Heart left ventricle (tissue), 16 donors: ENCODE data around the gene RNF114. TPM values are rescaled to one million over a fixed set of nuclear protein-coding genes. Genes with fewer than 3 reads are reported as not detected.
A peak's percentile ranks its signal among the peaks of the same experiment; 100 is the strongest.

ENCODE experiments used
- ATAC-seq, 4 donors: fragments of 200-7000 bp; cut with Tn5 transposase; one replicate each; pipeline ENCODE4 v1.9.1; 2020 to 2022; ENCODE audit warnings: moderate library complexity in 4 of 4, mild to moderate bottlenecking in 3 of 4, moderate number of reproducible peaks in 1 of 4
- DNase-seq, 5 donors: peaks; one replicate each; pipeline ENCODE4 v3.0.0-alpha.2; 2020
- H3K27ac ChIP-seq, 12 donors: fragments of 200-600 bp; sonication (generic) in 4 of 12; one replicate each; pipeline versions ENCODE4 v1.5.0 to v1.8.0; 2016 to 2022; ENCODE audit warnings: mild to moderate bottlenecking in 2 of 12
- H3K27me3 ChIP-seq, 9 donors: fragments of 200-600 bp; sonication (generic) in 2 of 9; one replicate each; pipeline versions ENCODE4 v1.5.1 to v1.8.0; 2016 to 2022; ENCODE audit warnings: mild to moderate bottlenecking in 3 of 9
- H3K36me3 ChIP-seq, 9 donors: fragments of 200-600 bp; sonication (generic) in 2 of 9; one replicate each; pipeline versions ENCODE4 v1.5.0 to v1.8.0; 2018 to 2022; ENCODE audit warnings: mild to moderate bottlenecking in 2 of 9
- H3K4me1 ChIP-seq, 12 donors: fragments of 200-600 bp; sonication (generic) in 4 of 12; one replicate each; pipeline versions ENCODE4 v1.5.0 to v1.8.0; 2016 to 2022; ENCODE audit warnings: mild to moderate bottlenecking in 3 of 12
- H3K4me3 ChIP-seq, 12 donors: fragments of 200-600 bp; sonication (generic) in 4 of 12; one replicate each; pipeline versions ENCODE4 v1.5.0 to v1.8.0; 2017 to 2022; ENCODE audit warnings: mild to moderate bottlenecking in 9 of 12, moderate library complexity in 4 of 12
- H3K9me3 ChIP-seq, 12 donors: fragments of 200-600 bp; sonication (generic) in 4 of 12; one replicate each; pipeline versions ENCODE4 v1.5.0 to v1.8.0; 2016 to 2022; ENCODE audit warnings: mild to moderate bottlenecking in 1 of 12
- POLR2A ChIP-seq, 2 donors: fragments of 450-650 bp; IDR thresholded peaks; one replicate each; pipeline ENCODE4 v1.6.1; 2017; ENCODE audit warnings: antibody characterized with exemption in 2 of 2, mild to moderate bottlenecking in 2 of 2, moderate library complexity in 2 of 2
- WGBS, 4 donors: extraction: QIAGEN DNeasy Blood & Tissue Kit in 2 of 4; methylation state at CpG; one replicate each; pipeline versions ENCODE4 v1.1.5 to v1.1.7; 2013 to 2018; 5-methylcytosine and 5-hydroxymethylcytosine counted together
- intact Hi-C, 10 donors: fragments of 100-400 bp; cut with DNase I; formaldehyde crosslinking; loops; one replicate each; pipeline versions ENCODE4 v1.11.1 to v1.14.2; 2022
- polyA plus RNA-seq, 2 donors: library from polyadenylated mRNA; stranded (reverse); fragments of 200-250 nt; gene quantifications; one replicate each; pipeline ENCODE4 v1.2.3, GENCODE V29; 2013
- total RNA-seq, 9 donors: library from RNA; depleted of rRNA in 2 of 9; stranded (reverse); fragments of >200 nt in 2 of 9; fragmentation: NEBNext Ultra II Directional in 3 of 9; extraction: Animal tissue kit (Norgen Biotek cat#: 25700) in 3 of 9; gene quantifications; one replicate each; pipeline versions ENCODE4 v1.1.0 to v1.2.4, GENCODE V29; 2016 to 2023
- TF ChIP-seq, protein P1 (sequence below), 12 donors: fragments of 200-600 bp; sonication (generic) in 4 of 12; IDR thresholded peaks; one replicate each; pipeline versions ENCODE4 v1.5.0 to v1.8.0; 2018 to 2022; ENCODE audit warnings: antibody characterized with exemption in 12 of 12, mild to moderate bottlenecking in 5 of 12
- donor health status: ischemic (EF 13 %, LVEDD 7.1; RV severe dilation, severe dysfunction).
- donor health status: healthy with polysubstance abuse.
- donor health status: DM: no; HTN: yes; CAD: no.
- donor health status: DM: no; HTN: no; CAD: no.
- donor health status: ischemic (EF 25% LVEDD 6.9; RV normal size, moderate dysfunction).
- donor health status: ischemic (EF 25% LVEDD 5.7; RV mildly dilated, moderate dysfunction).
- donor health status: healthy.
- donor health status: DM: yes; HTN: yes; CAD: no.
- donor health status: ischemic (EF 35%, LVEDD 5.7; RV mildly dilated, moderate dysfunction).
- donor health status: nonischemic (EF 11% LVEDD 7.7; RV severe dilation, severe dysfunction).
- donor health status: DM: yes; HTN: yes; CAD: no.
- donor health status: PGD.
- donor health status: ischemic (EF 29% LVEDD 5.4; RV normal size, mild dysfunction).
- donor health status: nonischemic (EF 23%, LVEDD 6.1; RV moderate dilation, normal function).

RNF114 gene
- total and polyA plus RNA-seq, 11 donors, result 36.5 to 128 (median 50.0) TPM

DNA sequence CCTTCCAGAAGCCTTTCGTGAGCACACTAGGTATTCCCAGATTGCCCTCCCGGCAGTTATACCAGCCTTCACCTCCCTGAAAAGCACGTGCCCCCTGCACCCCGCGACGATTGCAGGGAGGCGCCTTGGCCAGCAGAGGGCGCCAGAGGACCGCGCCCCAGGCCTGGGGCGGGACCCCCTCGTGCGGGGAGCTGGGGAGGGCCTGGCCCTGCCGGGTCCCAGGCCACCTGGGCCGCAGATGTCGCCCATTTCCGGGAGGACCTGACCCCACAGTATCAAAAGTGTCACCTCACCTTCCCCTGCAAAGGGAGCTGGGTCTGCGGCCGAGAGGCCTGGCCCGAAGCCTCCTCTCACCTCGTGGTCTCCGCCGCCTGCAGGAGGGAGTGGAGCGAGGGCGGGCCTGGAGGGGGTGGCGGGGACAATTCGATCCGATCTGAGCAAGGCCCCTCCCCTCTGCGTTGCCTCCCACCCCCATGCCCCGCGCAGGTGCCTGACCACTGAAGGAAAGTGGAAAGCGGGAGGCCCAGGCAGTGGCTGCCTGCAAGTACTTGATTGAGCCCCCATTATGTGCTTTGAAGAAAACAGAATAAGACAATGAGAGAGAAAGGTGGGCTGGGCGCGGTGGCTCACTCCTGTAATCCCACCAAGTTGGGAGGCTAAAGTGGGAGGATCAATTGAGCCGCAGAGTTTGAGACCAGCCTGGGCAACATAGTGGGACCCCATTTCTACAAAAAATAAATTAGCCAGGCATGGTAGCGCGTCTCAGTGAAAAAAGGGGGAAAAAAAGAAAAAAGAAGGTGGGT is 43.0 kb downstream of the RNF114 start:
- Histone ChIP-seq H3K36me3 (peaks cover 0 to 3% (median 0%) of the 10 kb centered on the region in 9 donors), H3K4me1 (peaks cover 0 to 37% (median 24%) of the 10 kb centered on the region in 12 donors), H3K27me3 (no peaks in the 10 kb centered on the region), H3K9me3 (no peaks in the 10 kb centered on the region), H3K4me3 (peak overlapping the region in 10 of 12 donors; percentile 16 to 47 (median 34)), H3K27ac (no peak overlapping the region)
- 19 to 44% (median 22%) methylated on average over 15 to 37 of the region's 37 CpGs for WGBS, 4 donors
- TF ChIP-seq, protein P1, sequence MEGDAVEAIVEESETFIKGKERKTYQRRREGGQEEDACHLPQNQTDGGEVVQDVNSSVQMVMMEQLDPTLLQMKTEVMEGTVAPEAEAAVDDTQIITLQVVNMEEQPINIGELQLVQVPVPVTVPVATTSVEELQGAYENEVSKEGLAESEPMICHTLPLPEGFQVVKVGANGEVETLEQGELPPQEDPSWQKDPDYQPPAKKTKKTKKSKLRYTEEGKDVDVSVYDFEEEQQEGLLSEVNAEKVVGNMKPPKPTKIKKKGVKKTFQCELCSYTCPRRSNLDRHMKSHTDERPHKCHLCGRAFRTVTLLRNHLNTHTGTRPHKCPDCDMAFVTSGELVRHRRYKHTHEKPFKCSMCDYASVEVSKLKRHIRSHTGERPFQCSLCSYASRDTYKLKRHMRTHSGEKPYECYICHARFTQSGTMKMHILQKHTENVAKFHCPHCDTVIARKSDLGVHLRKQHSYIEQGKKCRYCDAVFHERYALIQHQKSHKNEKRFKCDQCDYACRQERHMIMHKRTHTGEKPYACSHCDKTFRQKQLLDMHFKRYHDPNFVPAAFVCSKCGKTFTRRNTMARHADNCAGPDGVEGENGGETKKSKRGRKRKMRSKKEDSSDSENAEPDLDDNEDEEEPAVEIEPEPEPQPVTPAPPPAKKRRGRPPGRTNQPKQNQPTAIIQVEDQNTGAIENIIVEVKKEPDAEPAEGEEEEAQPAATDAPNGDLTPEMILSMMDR (IDR thresholded peaks at IDR 0.05), result peak; percentile 97 to 100 (median 100)
- peak in 1 of 2 donors; percentile 16 for TF ChIP-seq POLR2A (IDR thresholded peaks at IDR 0.05)
- peak; percentile 49 to 70 (median 62) for ATAC-seq
- intact Hi-C loops, result loop anchor here (1.0 to 5.0 kb wide), 6 partner anchors 92 to 200 kb away; no protein-coding TSS in a partner anchor
- DNase-seq, result peak in 4 of 5 donors; percentile 50 to 78 (median 54)

DNA sequence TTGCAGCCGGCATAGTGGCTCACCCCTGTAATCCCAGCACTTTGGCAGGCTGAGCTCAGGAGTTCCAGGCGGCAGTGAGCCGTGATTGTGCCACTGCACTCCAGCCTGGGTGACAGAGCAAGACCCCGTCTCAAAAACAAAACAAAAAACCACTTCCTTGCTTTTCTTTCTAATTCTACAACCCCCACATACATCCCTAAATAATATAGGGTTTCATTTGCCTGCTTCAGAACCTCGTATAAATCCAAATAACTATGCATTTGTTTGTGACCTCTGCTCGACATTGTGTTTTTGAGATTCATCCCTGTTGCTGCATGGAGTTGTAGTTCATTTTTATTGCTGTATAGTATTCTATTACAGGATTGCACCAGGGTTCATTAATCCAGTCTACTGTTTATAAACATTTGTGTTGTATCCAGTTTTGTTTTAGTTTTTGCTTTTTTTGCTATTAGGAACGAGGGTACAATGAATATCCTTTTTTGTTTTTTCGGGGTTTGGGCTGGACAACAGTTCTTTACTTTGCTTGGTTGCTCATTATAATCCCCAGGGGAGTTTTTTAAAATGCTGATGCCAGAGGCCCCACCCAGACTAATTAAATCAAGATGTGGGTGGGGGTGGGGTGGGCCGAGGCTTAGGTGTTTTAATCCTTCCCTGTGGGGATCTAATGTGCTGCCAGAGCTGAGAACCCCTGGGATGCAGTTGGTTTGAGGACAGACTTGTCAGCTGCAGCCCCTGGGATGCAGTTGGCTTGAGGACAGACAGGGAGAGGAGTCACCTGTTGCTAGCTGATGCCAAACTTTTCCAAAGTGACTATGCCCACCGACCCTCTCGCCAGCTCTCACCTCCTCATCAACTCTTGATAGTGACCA is 44.2 kb downstream of the RNF114 start:
- peaks cover 0 to 48% (median 33%) of the 10 kb centered on the region in 12 donors for H3K4me1 ChIP-seq
- DNase-seq (peak in 1 of 5 donors; percentile 19), ATAC-seq (no peak)
- no peak overlapping the region for H3K4me3 ChIP-seq
- peaks cover 0 to 7% (median 0%) of the 10 kb centered on the region in 9 donors for H3K36me3 ChIP-seq
- H3K27me3 ChIP-seq, result no peaks in the 10 kb centered on the region
- H3K9me3 ChIP-seq, result no peaks in the 10 kb centered on the region
- WGBS, 4 donors, result 80 to 88% (median 86%) methylated on average over 11 of the region's 11 CpGs
- no peak for TF ChIP-seq POLR2A (IDR thresholded peaks at IDR 0.05)
- TF ChIP-seq, protein P1 (IDR thresholded peaks at IDR 0.05), result no peak
- no peak overlapping the region for H3K27ac ChIP-seq
- intact Hi-C loops, result loop anchor here in 8 of 10 donors (2.0 to 10.0 kb wide), 5 partner anchors 187 to 484 kb away; no protein-coding TSS in a partner anchor

GRCh38 chr20:49981218-49982071 is 45.2 kb downstream of the RNF114 start:
- Histone ChIP-seq H3K36me3 (peaks cover 0 to 7% (median 0%) of the 10 kb centered on the region in 9 donors), H3K4me1 (peaks cover 0 to 56% (median 37%) of the 10 kb centered on the region in 12 donors), H3K4me3 (no peak overlapping the region), H3K9me3 (no peaks in the 10 kb centered on the region), H3K27me3 (no peaks in the 10 kb centered on the region), H3K27ac (peak overlapping the region in 4 of 12 donors; percentile 50 to 86 (median 81))
- no peak for ATAC-seq
- intact Hi-C loops, result loop anchor here in 8 of 10 donors (2.0 to 10.0 kb wide), 7 partner anchors 65 to 483 kb away; no protein-coding TSS in a partner anchor
- WGBS, 4 donors, result 82 to 87% (median 85%) methylated on average over 23 of the region's 23 CpGs
- no peak for DNase-seq
- TF ChIP-seq, protein P1 (IDR thresholded peaks at IDR 0.05), result no peak
- TF ChIP-seq POLR2A (IDR thresholded peaks at IDR 0.05), result no peak
